ENCODE data around the gene PKD1L1. TPM values are rescaled to one million over a fixed set of nuclear protein-coding genes. Genes with fewer than 3 reads are reported as not detected.

Gene PKD1L1
- polyA plus RNA-seq, 1 donor (not counting 4 experiments of a cell fraction or from before 2014, with no cell fraction given): 0.04 TPM

DNA sequence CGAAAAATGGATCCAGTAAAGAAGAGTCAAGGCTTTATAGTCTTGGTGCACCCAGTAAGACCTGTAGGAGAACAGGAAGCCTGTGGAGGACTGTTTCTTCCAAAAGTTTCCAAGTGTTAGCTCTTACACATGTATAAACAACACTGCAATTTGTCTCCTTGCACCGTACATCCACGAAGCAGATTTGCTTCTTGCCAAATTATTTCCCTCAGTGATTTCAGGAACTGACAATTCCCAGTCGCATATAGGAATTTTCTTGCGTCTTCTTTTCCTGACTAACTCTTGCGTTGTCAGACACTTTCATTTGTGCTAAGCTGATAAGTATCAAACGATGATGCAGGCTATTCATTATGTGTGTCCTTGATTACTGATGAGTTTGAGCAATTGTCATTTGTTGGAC, 182.1 kb downstream of the PKD1L1 start:
- H3K4me2 ChIP-seq (ENCODE audit: control insufficient read depth, extremely low read depth, insufficient read depth, low read depth, low read length): no peak overlapping the region
- no peak for FAIRE-seq

DNA sequence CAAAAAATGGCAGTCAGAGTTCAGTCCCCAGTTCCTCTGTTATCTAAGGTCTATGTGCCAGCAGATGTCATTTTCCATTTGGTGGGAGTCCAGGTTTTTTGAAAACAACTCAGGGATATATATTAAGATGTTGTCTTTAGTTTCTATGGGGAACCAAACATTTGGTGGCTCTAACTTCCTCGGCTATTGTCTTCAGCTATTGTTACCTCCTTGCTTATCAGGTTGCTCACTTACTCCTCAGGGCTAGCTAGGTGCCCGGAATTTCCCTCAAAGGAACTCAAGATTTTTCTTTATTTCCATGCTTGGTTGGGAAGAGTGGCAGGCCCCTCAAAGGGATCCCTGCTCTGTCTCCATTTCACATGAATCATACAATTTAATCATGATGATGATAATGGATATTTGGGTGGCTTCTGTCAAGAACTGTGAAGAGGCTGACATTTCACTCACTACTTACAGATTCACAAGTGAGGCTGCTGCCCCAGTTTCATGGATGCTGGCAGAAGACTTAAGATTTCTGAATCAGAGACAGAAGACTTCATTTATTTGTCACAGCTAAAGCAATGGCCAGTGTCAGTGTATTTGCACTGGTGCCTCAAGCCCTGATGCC, 182.8 kb downstream of the PKD1L1 start:
- no peak for DNase-seq (ENCODE audit: low read depth, low spot score)
- H3K4me2 ChIP-seq (ENCODE audit: control insufficient read depth, extremely low read depth, insufficient read depth, low read depth, low read length): no peak overlapping the region
- H3K4me1 ChIP-seq (ENCODE audit: control insufficient read depth, extremely low read depth, insufficient read depth, low read length): no peaks in the 10 kb centered on the region
- FAIRE-seq: no peak
- TF ChIP-seq, protein P1, sequence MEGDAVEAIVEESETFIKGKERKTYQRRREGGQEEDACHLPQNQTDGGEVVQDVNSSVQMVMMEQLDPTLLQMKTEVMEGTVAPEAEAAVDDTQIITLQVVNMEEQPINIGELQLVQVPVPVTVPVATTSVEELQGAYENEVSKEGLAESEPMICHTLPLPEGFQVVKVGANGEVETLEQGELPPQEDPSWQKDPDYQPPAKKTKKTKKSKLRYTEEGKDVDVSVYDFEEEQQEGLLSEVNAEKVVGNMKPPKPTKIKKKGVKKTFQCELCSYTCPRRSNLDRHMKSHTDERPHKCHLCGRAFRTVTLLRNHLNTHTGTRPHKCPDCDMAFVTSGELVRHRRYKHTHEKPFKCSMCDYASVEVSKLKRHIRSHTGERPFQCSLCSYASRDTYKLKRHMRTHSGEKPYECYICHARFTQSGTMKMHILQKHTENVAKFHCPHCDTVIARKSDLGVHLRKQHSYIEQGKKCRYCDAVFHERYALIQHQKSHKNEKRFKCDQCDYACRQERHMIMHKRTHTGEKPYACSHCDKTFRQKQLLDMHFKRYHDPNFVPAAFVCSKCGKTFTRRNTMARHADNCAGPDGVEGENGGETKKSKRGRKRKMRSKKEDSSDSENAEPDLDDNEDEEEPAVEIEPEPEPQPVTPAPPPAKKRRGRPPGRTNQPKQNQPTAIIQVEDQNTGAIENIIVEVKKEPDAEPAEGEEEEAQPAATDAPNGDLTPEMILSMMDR (optimal IDR thresholded peaks at IDR 0.05 in 1 of 3, IDR thresholded peaks at IDR 0.05 in 1 of 3, conservative IDR thresholded peaks at IDR 0.05 in 1 of 3; ENCODE audit: extremely low read depth in 1 of 3, insufficient read depth in 2 of 3, low read length in 3 of 3): no peak
- no peak for TF ChIP-seq EZH2 (IDR thresholded peaks at IDR 0.05; ENCODE audit: low read length)
- dilution Hi-C loops (cut with MboI; ENCODE audit: extremely low pct_ligation_motif_present, low sequenced_read_pairs): no loop called here
- H3K27me3 ChIP-seq (ENCODE audit: control insufficient read depth, extremely low read depth, insufficient read depth, low read length): no peaks in the 10 kb centered on the region
- no peak overlapping the region for H3K9ac ChIP-seq (ENCODE audit: control insufficient read depth, extremely low read depth, insufficient read depth, low read length)
- H3K79me2 ChIP-seq (ENCODE audit: control insufficient read depth, insufficient read depth, low read length): no peaks in the 10 kb centered on the region
- no peak overlapping the region for H3K4me3 ChIP-seq (ENCODE audit: control insufficient read depth in 2 of 3, extremely low read depth in 1 of 3, insufficient read depth in 2 of 3, low read depth in 1 of 3, low read length in 3 of 3)
- no peaks in the 10 kb centered on the region for H3K9me1 ChIP-seq (ENCODE audit: control insufficient read depth, extremely low read depth, insufficient read depth, low read length)
- H3K36me3 ChIP-seq (ENCODE audit: control insufficient read depth in 2 of 2, extremely low read depth in 1 of 2, insufficient read depth in 2 of 2, low read length in 2 of 2): no peaks in the 10 kb centered on the region
- no peak overlapping the region for H3K27ac ChIP-seq (ENCODE audit: control insufficient read depth, insufficient read depth, low read length)
- no peak overlapping the region for H2AFZ ChIP-seq (ENCODE audit: control insufficient read depth, low read length)
- no peaks in the 10 kb centered on the region for H4K20me1 ChIP-seq (ENCODE audit: control insufficient read depth, extremely low read depth, insufficient read depth, low read length)
- no peaks in the 10 kb centered on the region for H3K9me3 ChIP-seq (ENCODE audit: control insufficient read depth, low read depth, low read length)

More for the DNA sequence above, 182.1 kb downstream of the PKD1L1 start:
- Histone ChIP-seq H3K9ac (ENCODE audit: control insufficient read depth, extremely low read depth, insufficient read depth, low read length) (no peak overlapping the region), H3K36me3 (ENCODE audit: control insufficient read depth in 2 of 2, extremely low read depth in 1 of 2, insufficient read depth in 2 of 2, low read length in 2 of 2) (no peaks in the 10 kb centered on the region), H3K4me1 (ENCODE audit: control insufficient read depth, extremely low read depth, insufficient read depth, low read length) (no peaks in the 10 kb centered on the region), H3K79me2 (ENCODE audit: control insufficient read depth, insufficient read depth, low read length) (no peaks in the 10 kb centered on the region), H3K9me1 (ENCODE audit: control insufficient read depth, extremely low read depth, insufficient read depth, low read length) (no peaks in the 10 kb centered on the region), H3K4me3 (ENCODE audit: control insufficient read depth in 2 of 3, extremely low read depth in 1 of 3, insufficient read depth in 2 of 3, low read depth in 1 of 3, low read length in 3 of 3) (no peak overlapping the region), H4K20me1 (ENCODE audit: control insufficient read depth, extremely low read depth, insufficient read depth, low read length) (no peaks in the 10 kb centered on the region), H3K9me3 (ENCODE audit: control insufficient read depth, low read depth, low read length) (no peaks in the 10 kb centered on the region), H2AFZ (ENCODE audit: control insufficient read depth, low read length) (no peak overlapping the region), H3K27me3 (ENCODE audit: control insufficient read depth, extremely low read depth, insufficient read depth, low read length) (no peaks in the 10 kb centered on the region), H3K27ac (ENCODE audit: control insufficient read depth, insufficient read depth, low read length) (no peak overlapping the region)
- TF ChIP-seq EZH2 (IDR thresholded peaks at IDR 0.05; ENCODE audit: low read length): no peak
- TF ChIP-seq, protein P1 (optimal IDR thresholded peaks at IDR 0.05 in 1 of 3, IDR thresholded peaks at IDR 0.05 in 1 of 3, conservative IDR thresholded peaks at IDR 0.05 in 1 of 3; ENCODE audit: extremely low read depth in 1 of 3, insufficient read depth in 2 of 3, low read length in 3 of 3): no peak
- DNase-seq (ENCODE audit: low read depth, low spot score): no peak
- dilution Hi-C loops (cut with MboI; ENCODE audit: extremely low pct_ligation_motif_present, low sequenced_read_pairs): no loop called here
